ENCODE measurements around the gene MTX1. TPM values are rescaled to one million over a fixed set of nuclear protein-coding genes. Genes with fewer than 3 reads are reported as not detected.

Gene MTX1
- total RNA-seq, 6 experiments from 2014 or later, result 49.8 to 55.4 (median 51.5) TPM

DNA sequence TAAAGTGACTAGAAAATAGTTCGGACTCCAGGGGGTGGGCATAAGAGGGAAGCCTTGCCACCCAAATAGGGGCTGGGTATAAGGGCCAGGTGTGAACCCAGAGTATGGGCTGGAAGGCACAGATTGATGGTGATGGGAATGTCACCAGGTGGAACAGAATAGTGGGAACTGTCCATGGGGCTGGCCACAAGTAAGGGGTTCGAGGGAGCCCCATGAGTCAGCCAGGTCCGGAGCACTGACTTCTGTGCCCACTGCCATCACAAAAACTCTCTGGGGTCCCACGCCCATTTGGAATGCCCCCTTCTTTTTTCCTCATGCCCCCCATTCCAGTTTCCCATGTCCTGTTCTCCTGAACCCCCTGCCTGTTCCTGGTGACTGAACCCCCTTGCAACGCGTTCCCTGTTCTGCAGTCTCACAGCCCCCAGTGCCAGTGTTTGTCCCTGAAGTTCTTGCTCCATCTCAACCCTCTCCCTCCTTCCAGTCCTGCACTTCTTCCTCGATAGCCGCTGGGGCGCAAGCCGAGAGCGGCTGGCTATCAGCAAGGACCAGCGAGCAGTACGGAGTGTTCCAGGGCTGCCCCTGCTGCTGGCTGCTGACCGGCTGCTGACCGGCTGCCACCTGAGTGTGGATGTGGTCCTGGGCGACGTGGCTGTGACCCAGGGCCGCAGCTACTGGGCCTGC is 27.0 kb upstream of the MTX1 start:
- TF ChIP-seq, protein P1, sequence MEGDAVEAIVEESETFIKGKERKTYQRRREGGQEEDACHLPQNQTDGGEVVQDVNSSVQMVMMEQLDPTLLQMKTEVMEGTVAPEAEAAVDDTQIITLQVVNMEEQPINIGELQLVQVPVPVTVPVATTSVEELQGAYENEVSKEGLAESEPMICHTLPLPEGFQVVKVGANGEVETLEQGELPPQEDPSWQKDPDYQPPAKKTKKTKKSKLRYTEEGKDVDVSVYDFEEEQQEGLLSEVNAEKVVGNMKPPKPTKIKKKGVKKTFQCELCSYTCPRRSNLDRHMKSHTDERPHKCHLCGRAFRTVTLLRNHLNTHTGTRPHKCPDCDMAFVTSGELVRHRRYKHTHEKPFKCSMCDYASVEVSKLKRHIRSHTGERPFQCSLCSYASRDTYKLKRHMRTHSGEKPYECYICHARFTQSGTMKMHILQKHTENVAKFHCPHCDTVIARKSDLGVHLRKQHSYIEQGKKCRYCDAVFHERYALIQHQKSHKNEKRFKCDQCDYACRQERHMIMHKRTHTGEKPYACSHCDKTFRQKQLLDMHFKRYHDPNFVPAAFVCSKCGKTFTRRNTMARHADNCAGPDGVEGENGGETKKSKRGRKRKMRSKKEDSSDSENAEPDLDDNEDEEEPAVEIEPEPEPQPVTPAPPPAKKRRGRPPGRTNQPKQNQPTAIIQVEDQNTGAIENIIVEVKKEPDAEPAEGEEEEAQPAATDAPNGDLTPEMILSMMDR (IDR thresholded peaks at IDR 0.05), result no peak
- H3K4me3 Mint-ChIP-seq, result no peak overlapping the region
- no peaks in the 10 kb centered on the region; the same call in 1 of the 2 replicates for H3K27me3 Mint-ChIP-seq (ENCODE audit: insufficient read depth)
- no peak overlapping the region for H3K27ac Mint-ChIP-seq
- no peak for DNase-seq
- H3K9me3 Mint-ChIP-seq, result no peaks in the 10 kb centered on the region
- H3K36me3 Mint-ChIP-seq (ENCODE audit: low read depth), result peaks cover 4% of the 10 kb centered on the region; the same call in 1 of the 2 replicates
- peaks cover 4% of the 10 kb centered on the region for H3K4me1 Mint-ChIP-seq (ENCODE audit: low read depth)

GRCh38 chr1:155182052-155182550 is 26.4 kb upstream of the MTX1 start:
- H3K4me1 Mint-ChIP-seq (ENCODE audit: low read depth), result 0 out of 2 replicates have a peak, but pooled peaks cover 6% of the 10 kb centered on the region
- no peak for DNase-seq
- H3K36me3 Mint-ChIP-seq (ENCODE audit: low read depth), result peaks cover 4% of the 10 kb centered on the region; the same call in 1 of the 2 replicates
- no peak overlapping the region for H3K27ac Mint-ChIP-seq
- no peaks in the 10 kb centered on the region for H3K9me3 Mint-ChIP-seq
- H3K4me3 Mint-ChIP-seq, result no peak overlapping the region
- H3K27me3 Mint-ChIP-seq (ENCODE audit: insufficient read depth), result no peaks in the 10 kb centered on the region; the same call in 1 of the 2 replicates
- TF ChIP-seq, protein P1 (IDR thresholded peaks at IDR 0.05), result no peak

DNA sequence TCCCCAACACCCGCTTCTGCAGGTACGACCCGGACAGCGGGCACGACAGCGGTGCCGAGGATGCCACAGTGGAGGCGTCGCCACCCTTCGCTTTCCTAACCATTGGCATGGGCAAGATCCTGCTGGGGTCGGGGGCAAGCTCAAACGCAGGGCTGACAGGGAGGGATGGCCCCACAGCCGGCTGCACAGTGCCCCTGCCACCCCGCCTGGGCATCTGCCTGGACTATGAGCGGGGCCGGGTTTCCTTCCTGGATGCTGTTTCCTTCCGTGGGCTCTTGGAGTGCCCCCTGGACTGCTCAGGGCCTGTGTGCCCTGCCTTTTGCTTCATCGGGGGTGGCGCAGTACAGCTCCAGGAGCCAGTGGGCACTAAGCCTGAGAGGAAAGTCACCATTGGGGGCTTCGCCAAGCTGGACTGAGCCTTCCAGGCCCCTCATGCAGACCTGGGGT is 24.7 kb upstream of the MTX1 start:
- Mint-ChIP-seq H3K4me3 (no peak overlapping the region), H3K36me3 (ENCODE audit: low read depth) (peaks cover 8% of the 10 kb centered on the region; the same call in 1 of the 2 replicates), H3K27me3 (ENCODE audit: insufficient read depth) (no peaks in the 10 kb centered on the region; the same call in 1 of the 2 replicates), H3K9me3 (no peaks in the 10 kb centered on the region), H3K27ac (no peak overlapping the region), H3K4me1 (ENCODE audit: low read depth) (0 out of 2 replicates have a peak, but pooled peaks cover 7% of the 10 kb centered on the region)
- TF ChIP-seq, protein P1 (IDR thresholded peaks at IDR 0.05), result no peak
- DNase-seq, result no peak

- TF ChIP-seq, protein P1 (IDR thresholded peaks at IDR 0.05), result no peak
- DNase-seq, result no peak
- Mint-ChIP-seq H3K36me3 (ENCODE audit: low read depth) (peaks cover 5% of the 10 kb centered on the region; the same call in 1 of the 2 replicates), H3K27ac (no peak overlapping the region), H3K27me3 (ENCODE audit: insufficient read depth) (no peaks in the 10 kb centered on the region; the same call in 1 of the 2 replicates), H3K9me3 (no peaks in the 10 kb centered on the region), H3K4me3 (no peak overlapping the region), H3K4me1 (ENCODE audit: low read depth) (0 out of 2 replicates have a peak, but pooled peaks cover 7% of the 10 kb centered on the region)
These were observed 24.1 kb upstream of the MTX1 start for GRCh38 chr1:155184351-155184811.

- Mint-ChIP-seq H3K36me3 (ENCODE audit: low read depth) (peaks cover 5% of the 10 kb centered on the region; the same call in 1 of the 2 replicates), H3K4me3 (no peak overlapping the region), H3K9me3 (no peaks in the 10 kb centered on the region), H3K4me1 (ENCODE audit: low read depth) (0 out of 2 replicates have a peak, but pooled peaks cover 7% of the 10 kb centered on the region), H3K27me3 (ENCODE audit: insufficient read depth) (no peaks in the 10 kb centered on the region; the same call in 1 of the 2 replicates), H3K27ac (no peak overlapping the region)
- TF ChIP-seq, protein P1 (IDR thresholded peaks at IDR 0.05), result no peak
- no peak for DNase-seq
These were observed 23.4 kb upstream of the MTX1 start for GRCh38 chr1:155184835-155185782.

Data from HFFc6 (cell line).